BLaER1 treated with 17β-estradiol and CSF1 and Interleukin-3, amounts not matched to agents 10 nM and 100 nM (cell line): ENCODE data around the gene STK24.

Experiments
- H3K27ac ChIP-seq, 11 experiments: shearing (Covaris generic); formaldehyde crosslinking; 2 replicates each; pipeline ENCODE4 v1.8.1; 2022
- H3K27me3 ChIP-seq, 11 experiments: shearing (Covaris generic); formaldehyde crosslinking; 2 replicates each; pipeline ENCODE4 v1.8.1; 2022
- H3K36me3 ChIP-seq, 11 experiments: shearing (Covaris generic); formaldehyde crosslinking; 2 replicates each; pipeline ENCODE4 v1.8.1; 2022
- H3K4me1 ChIP-seq, 10 experiments: shearing (Covaris generic); formaldehyde crosslinking; 2 replicates each; pipeline ENCODE4 v1.8.1; 2022
- H3K4me2 ChIP-seq, 11 experiments: shearing (Covaris generic); formaldehyde crosslinking; 2 replicates each; pipeline ENCODE4 v1.8.1; 2022
- H3K4me3 ChIP-seq, 10 experiments: shearing (Covaris generic); formaldehyde crosslinking; 2 replicates each; pipeline ENCODE4 v1.8.1; 2022
- H3K9ac ChIP-seq, 11 experiments: shearing (Covaris generic); formaldehyde crosslinking; 2 replicates each; pipeline ENCODE4 v1.8.1; 2022
- H3K9me3 ChIP-seq, 11 experiments: shearing (Covaris generic); formaldehyde crosslinking; replicated peaks in 1 of 11; 2 replicates each; pipeline ENCODE4 v1.8.1; 2022
- H4K20me1 ChIP-seq, 11 experiments: shearing (Covaris generic); formaldehyde crosslinking; 2 replicates each; pipeline ENCODE4 v1.8.1; 2022
- Cebpa-rat ChIP-seq, 11 experiments: shearing (Covaris generic); IDR thresholded peaks; 2 replicates each; pipeline ENCODE4 v1.8.1; 2022

The STK24 gene

DNA sequence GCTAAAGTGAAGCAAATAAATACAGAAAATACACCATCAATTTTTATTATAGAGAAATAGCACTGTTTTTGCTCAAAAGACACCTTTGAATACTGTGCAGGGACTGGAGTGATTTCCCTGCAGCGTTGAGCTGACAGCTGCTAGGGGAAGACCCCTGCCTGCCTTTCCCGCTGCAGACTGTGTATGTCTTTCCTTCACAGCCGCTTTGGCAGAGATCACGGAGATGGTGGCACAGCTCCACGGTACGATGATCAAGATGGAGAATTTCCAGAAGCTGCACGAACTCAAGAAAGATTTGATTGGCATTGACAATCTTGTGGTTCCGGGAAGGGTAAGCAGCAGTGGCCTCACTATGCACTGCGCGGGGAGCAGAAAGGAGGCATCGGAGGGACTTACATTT is 141.5 kb downstream of the STK24 start:
- Histone ChIP-seq H3K9ac (no peak overlapping the region), H4K20me1 (peaks cover 0 to 24% (median 8%) of the 10 kb centered on the region in 11 experiments; a peak in 9 of 22 replicates), H3K36me3 (peaks cover 0 to 87% (median 9%) of the 10 kb centered on the region in 11 experiments; a peak in 11 of 22 replicates), H3K27me3 (no peaks in the 10 kb centered on the region), H3K9me3 (no peaks in the 10 kb centered on the region), H3K27ac (no peak overlapping the region), H3K4me2 (no peak overlapping the region), H3K4me1 (peaks cover 0 to 51% (median 32%) of the 10 kb centered on the region in 10 experiments; a peak in 16 of 20 replicates), H3K4me3 (no peak overlapping the region)
- no peak for TF ChIP-seq Cebpa-rat (IDR thresholded peaks at IDR 0.05)

DNA sequence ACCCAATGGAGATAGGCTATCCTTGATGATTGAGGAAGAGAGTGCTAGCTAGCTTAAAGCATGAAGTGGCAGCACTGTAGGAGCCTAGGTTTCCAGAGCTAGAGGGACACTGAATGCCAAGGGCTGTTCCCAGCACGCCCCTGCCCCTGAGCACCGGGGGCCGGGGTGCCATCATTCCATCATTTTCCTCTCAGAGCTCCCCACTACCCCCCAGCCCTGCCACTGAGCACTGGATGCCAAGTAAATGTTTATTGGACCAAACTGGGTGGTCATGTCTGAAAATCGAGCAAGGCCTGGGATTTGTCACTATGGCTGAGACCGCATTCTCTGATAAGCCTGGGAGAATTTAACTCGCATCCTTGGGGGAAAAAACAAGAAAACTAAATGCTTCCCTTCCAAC is 142.8 kb downstream of the STK24 start:
- Histone ChIP-seq H3K4me3 (no peak overlapping the region), H3K4me2 (no peak overlapping the region), H3K27me3 (no peaks in the 10 kb centered on the region), H3K36me3 (peaks cover 0 to 85% (median 5%) of the 10 kb centered on the region in 11 experiments; a peak in 7 of 22 replicates), H3K4me1 (peaks cover 0 to 58% (median 42%) of the 10 kb centered on the region in 10 experiments; a peak in 16 of 20 replicates), H3K27ac (no peak overlapping the region), H3K9me3 (no peaks in the 10 kb centered on the region), H4K20me1 (peaks cover 0 to 15% (median 2%) of the 10 kb centered on the region in 11 experiments; a peak in 10 of 22 replicates), H3K9ac (no peak overlapping the region)
- no peak for TF ChIP-seq Cebpa-rat (IDR thresholded peaks at IDR 0.05)

GRCh38 chr13:98433654-98434053 is 143.3 kb downstream of the STK24 start:
- Histone ChIP-seq H3K9ac (no peak overlapping the region), H3K4me1 (peaks cover 0 to 53% (median 40%) of the 10 kb centered on the region in 10 experiments; a peak in 16 of 20 replicates), H3K9me3 (no peaks in the 10 kb centered on the region), H3K4me3 (no peak overlapping the region), H3K27me3 (no peaks in the 10 kb centered on the region), H4K20me1 (peaks cover 0 to 11% (median 0%) of the 10 kb centered on the region in 11 experiments; a peak in 7 of 22 replicates), H3K4me2 (no peak overlapping the region), H3K36me3 (peaks cover 0 to 85% (median 3%) of the 10 kb centered on the region in 11 experiments; a peak in 8 of 22 replicates), H3K27ac (no peak overlapping the region)
- TF ChIP-seq Cebpa-rat (IDR thresholded peaks at IDR 0.05) = no peak

GRCh38 chr13:98432638-98433037 is 144.3 kb downstream of the STK24 start:
- no peak for TF ChIP-seq Cebpa-rat (IDR thresholded peaks at IDR 0.05)
- H3K4me2 ChIP-seq = no peak overlapping the region; a peak in 1 of 22 replicates
- H4K20me1 ChIP-seq = peaks cover 0 to 9% (median 0%) of the 10 kb centered on the region in 11 experiments; a peak in 4 of 22 replicates
- peaks cover 0 to 43% (median 31%) of the 10 kb centered on the region in 10 experiments; a peak in 16 of 20 replicates for H3K4me1 ChIP-seq
- no peaks in the 10 kb centered on the region for H3K9me3 ChIP-seq
- H3K9ac ChIP-seq = no peak overlapping the region
- H3K36me3 ChIP-seq = peaks cover 0 to 85% (median 5%) of the 10 kb centered on the region in 11 experiments; a peak in 10 of 22 replicates
- H3K27me3 ChIP-seq = no peaks in the 10 kb centered on the region
- H3K27ac ChIP-seq = no peak overlapping the region
- no peak overlapping the region for H3K4me3 ChIP-seq

- peaks cover 0 to 38% (median 27%) of the 10 kb centered on the region in 10 experiments; a peak in 16 of 20 replicates for H3K4me1 ChIP-seq
- H4K20me1 ChIP-seq = peaks cover 0 to 4% (median 0%) of the 10 kb centered on the region in 11 experiments; a peak in 3 of 22 replicates
- H3K9ac ChIP-seq = 0 out of 22 replicates have a peak overlapping the region, but pooled peaks of 1 of the 11 experiments have one; percentile 37
- H3K4me3 ChIP-seq = no peak overlapping the region
- H3K27me3 ChIP-seq = no peaks in the 10 kb centered on the region
- peaks cover 3 to 85% (median 15%) of the 10 kb centered on the region in 11 experiments; a peak in 16 of 22 replicates for H3K36me3 ChIP-seq
- H3K4me2 ChIP-seq = peak overlapping the region in 8 of 11 experiments; percentile 23 to 62 (median 46); a peak in 13 of 22 replicates
- TF ChIP-seq Cebpa-rat (IDR thresholded peaks at IDR 0.05) = peak in 3 of 11 experiments; percentile 9 to 42 (median 20); a peak in 1 of 22 replicates
- H3K27ac ChIP-seq = no peak overlapping the region
- H3K9me3 ChIP-seq = no peaks in the 10 kb centered on the region
Measured at GRCh38 chr13:98429977-98430736, 146.8 kb downstream of the STK24 start.

DNA sequence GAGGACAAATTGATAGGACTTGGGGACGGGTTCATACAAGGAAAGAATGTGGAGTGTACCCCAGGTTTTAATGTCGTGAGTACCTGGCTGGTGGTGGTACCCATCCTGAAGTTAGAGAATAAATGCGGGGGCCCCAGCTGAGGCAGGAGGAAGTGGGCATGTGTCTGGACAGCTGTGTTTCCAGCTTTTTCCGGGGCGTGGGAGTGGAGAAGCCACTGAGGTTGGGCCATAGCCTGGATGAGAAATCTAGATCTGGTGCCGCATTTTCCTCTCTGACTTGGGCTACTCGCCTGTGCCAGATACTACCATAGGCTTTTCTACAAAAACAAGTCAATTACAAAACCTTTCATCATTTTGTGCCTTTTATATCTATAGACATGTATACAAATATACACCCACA is 147.4 kb downstream of the STK24 start:
- no peak for TF ChIP-seq Cebpa-rat (IDR thresholded peaks at IDR 0.05)
- Histone ChIP-seq H3K4me1 (peaks cover 0 to 38% (median 27%) of the 10 kb centered on the region in 10 experiments; a peak in 16 of 20 replicates), H3K4me2 (peak overlapping the region in 2 of 11 experiments; percentile 41 to 56; a peak in 2 of 22 replicates), H3K9me3 (no peaks in the 10 kb centered on the region), H3K27ac (no peak overlapping the region), H3K36me3 (peaks cover 10 to 90% (median 20%) of the 10 kb centered on the region in 11 experiments; a peak in 19 of 22 replicates), H3K9ac (no peak overlapping the region), H3K4me3 (no peak overlapping the region), H3K27me3 (no peaks in the 10 kb centered on the region), H4K20me1 (peaks cover 0 to 4% (median 0%) of the 10 kb centered on the region in 11 experiments; a peak in 3 of 22 replicates)

GRCh38 chr13:98429081-98429480 is 147.8 kb downstream of the STK24 start:
- H3K36me3 ChIP-seq = peaks cover 13 to 94% (median 23%) of the 10 kb centered on the region in 11 experiments; a peak in 19 of 22 replicates

GRCh38 chr13:98428256-98428966 is 148.5 kb downstream of the STK24 start:
- peaks cover 0 to 38% (median 27%) of the 10 kb centered on the region in 10 experiments; a peak in 16 of 20 replicates for H3K4me1 ChIP-seq
- H3K4me2 ChIP-seq = no peak overlapping the region
- H3K4me3 ChIP-seq = no peak overlapping the region
- peaks cover 0 to 13% (median 0%) of the 10 kb centered on the region in 11 experiments; a peak in 2 of 22 replicates for H4K20me1 ChIP-seq
- TF ChIP-seq Cebpa-rat (IDR thresholded peaks at IDR 0.05) = no peak
- H3K27ac ChIP-seq = no peak overlapping the region
- no peaks in the 10 kb centered on the region for H3K27me3 ChIP-seq
- H3K36me3 ChIP-seq = peaks cover 13 to 94% (median 27%) of the 10 kb centered on the region in 11 experiments; a peak in 19 of 22 replicates
- no peak overlapping the region for H3K9ac ChIP-seq
- no peaks in the 10 kb centered on the region for H3K9me3 ChIP-seq

More at GRCh38 chr13:98429081-98429480, 147.8 kb downstream of the STK24 start:
- Histone ChIP-seq H3K4me2 (no peak overlapping the region), H3K4me1 (peaks cover 0 to 38% (median 27%) of the 10 kb centered on the region in 10 experiments; a peak in 16 of 20 replicates), H3K9ac (no peak overlapping the region), H3K4me3 (no peak overlapping the region), H3K9me3 (no peaks in the 10 kb centered on the region), H4K20me1 (peaks cover 0 to 9% (median 0%) of the 10 kb centered on the region in 11 experiments; a peak in 3 of 22 replicates), H3K27me3 (no peaks in the 10 kb centered on the region), H3K27ac (no peak overlapping the region)
- no peak for TF ChIP-seq Cebpa-rat (IDR thresholded peaks at IDR 0.05)
